Stimulated activated CD8-positive, alpha-beta memory T cell treated with anti-CD3 and anti-CD28 coated beads, Interleukin-15, amount 100 ng/mL, for 48 hours (primary cell): ENCODE measurements around the gene NUP210L.
A peak's percentile ranks its signal among the peaks of the same experiment; 100 is the strongest.

Experiments
- DNase-seq, 2 donors: peaks; one replicate each; pipeline ENCODE4 v3.0.0-alpha.2; 2020; ENCODE audit warnings: low read depth in 2 of 2

Gene NUP210L

GRCh38 chr1:154154534-154155191, at the start of gene NUP210L:
NUP210L (minus strand) TSS chr1:154155073.
- no peak for DNase-seq

- no peak for DNase-seq
Measured at GRCh38 chr1:154199563-154199879, 44.6 kb upstream of the NUP210L start.

- no peak for DNase-seq
Measured at GRCh38 chr1:154198756-154199562, 44.1 kb upstream of the NUP210L start.

- DNase-seq: no peak
Measured at GRCh38 chr1:154193821-154194220, 38.9 kb upstream of the NUP210L start.

GRCh38 chr1:154192476-154192875, 37.6 kb upstream of the NUP210L start:
- no peak for DNase-seq

- DNase-seq: no peak
Measured at GRCh38 chr1:154191990-154192461, 37.2 kb upstream of the NUP210L start, which contains the start of gene TPM3. TPM3 (minus strand) TSS chr1:154192100; CDS start chr1:154192018, 82 bp downstream.

- no peak for DNase-seq
Measured at GRCh38 chr1:154190550-154190949, 35.7 kb upstream of the NUP210L start.

GRCh38 chr1:154186852-154187501, 32.1 kb upstream of the NUP210L start:
- DNase-seq: no peak

- peak; percentile 48 to 59 for DNase-seq
Measured at GRCh38 chr1:154186177-154186576, 31.3 kb upstream of the NUP210L start.

GRCh38 chr1:154183046-154183915, 28.4 kb upstream of the NUP210L start:
- peak; percentile 93 to 94 for DNase-seq

- peak; percentile 87 for DNase-seq
Measured at GRCh38 chr1:154182344-154183045, 27.6 kb upstream of the NUP210L start.

GRCh38 chr1:154181944-154182343, 27.1 kb upstream of the NUP210L start:
- DNase-seq: no peak

- DNase-seq: no peak
Measured at GRCh38 chr1:154179946-154180687, 25.2 kb upstream of the NUP210L start.

- no peak for DNase-seq
Measured at GRCh38 chr1:154178911-154179811, 24.3 kb upstream of the NUP210L start.

- DNase-seq: no peak
Measured at GRCh38 chr1:154178013-154178412, 23.1 kb upstream of the NUP210L start.

- no peak for DNase-seq
Measured at GRCh38 chr1:154176337-154176736, 21.5 kb upstream of the NUP210L start.

- no peak for DNase-seq
Measured at GRCh38 chr1:154174654-154175053, 19.8 kb upstream of the NUP210L start.

GRCh38 chr1:154171880-154172279, 17.0 kb upstream of the NUP210L start:
- no peak for DNase-seq

GRCh38 chr1:154171223-154171583, 16.3 kb upstream of the NUP210L start:
- DNase-seq: no peak
